HL-60 (cell line): Measurements from ENCODE around the gene KIRREL2.

Experiments
- DNase-seq, 2 experiments: peaks; one replicate each; pipeline ENCODE4 v3.0.0-alpha.2; 2010 to 2020; ENCODE audit warnings: low read depth in 1 of 2, low spot score in 1 of 2
- H3K27ac ChIP-seq: fragments of 250-450 bp; sonication (Bioruptor Pico); replicated peaks from 2 replicates; pipeline ENCODE4 v1.5.1; 2020; ENCODE audit warnings: mild to moderate bottlenecking, moderate library complexity
- H3K27me3 ChIP-seq: fragments of 250-450 bp; sonication (Bioruptor Pico); 2 replicates; pipeline ENCODE4 v1.5.1; 2021; ENCODE audit warnings: mild to moderate bottlenecking, moderate library complexity; ENCODE audit not compliant: insufficient read depth, poor library complexity, severe bottlenecking
- H3K4me3 ChIP-seq: replicated peaks from 2 replicates; pipeline ENCODE4 v1.5.1; 2011; ENCODE audit warnings: mild to moderate bottlenecking, control low read depth, low read length; ENCODE audit not compliant: insufficient read depth
- CTCF ChIP-seq: IDR thresholded peaks from one replicate; pipeline ENCODE4 v1.5.1; 2011; ENCODE audit warnings: low read length, control low read depth, inconsistent platforms; ENCODE audit not compliant: insufficient read depth
- GABPA ChIP-seq: IDR thresholded peaks from 2 replicates; pipeline ENCODE4 v1.6.1; 2012; ENCODE audit warnings: low read depth
- POLR2AphosphoS5 ChIP-seq: IDR thresholded peaks from 2 replicates; pipeline ENCODE4 v1.6.1; 2012; ENCODE audit warnings: low read depth
- REST ChIP-seq: IDR thresholded peaks from 2 replicates; pipeline ENCODE4 v1.6.1; 2012; ENCODE audit warnings: low read depth; ENCODE audit not compliant: insufficient replicate concordance
- SPI1 ChIP-seq: IDR thresholded peaks from 2 replicates; pipeline ENCODE4 v1.6.1; 2012; ENCODE audit warnings: low read depth, mild to moderate bottlenecking, borderline replicate concordance

The KIRREL2 gene

GRCh38 chr19:35896643-35897040 is 39.9 kb downstream of the KIRREL2 start:
- no peak for DNase-seq
- TF ChIP-seq POLR2AphosphoS5, result no peak
- no peak for TF ChIP-seq CTCF
- no peak for TF ChIP-seq REST
- no peak for TF ChIP-seq SPI1
- no peak for TF ChIP-seq GABPA
- Histone ChIP-seq H3K27me3 (no peaks in the 10 kb centered on the region), H3K4me3 (no peak overlapping the region), H3K27ac (no peak overlapping the region)

DNA sequence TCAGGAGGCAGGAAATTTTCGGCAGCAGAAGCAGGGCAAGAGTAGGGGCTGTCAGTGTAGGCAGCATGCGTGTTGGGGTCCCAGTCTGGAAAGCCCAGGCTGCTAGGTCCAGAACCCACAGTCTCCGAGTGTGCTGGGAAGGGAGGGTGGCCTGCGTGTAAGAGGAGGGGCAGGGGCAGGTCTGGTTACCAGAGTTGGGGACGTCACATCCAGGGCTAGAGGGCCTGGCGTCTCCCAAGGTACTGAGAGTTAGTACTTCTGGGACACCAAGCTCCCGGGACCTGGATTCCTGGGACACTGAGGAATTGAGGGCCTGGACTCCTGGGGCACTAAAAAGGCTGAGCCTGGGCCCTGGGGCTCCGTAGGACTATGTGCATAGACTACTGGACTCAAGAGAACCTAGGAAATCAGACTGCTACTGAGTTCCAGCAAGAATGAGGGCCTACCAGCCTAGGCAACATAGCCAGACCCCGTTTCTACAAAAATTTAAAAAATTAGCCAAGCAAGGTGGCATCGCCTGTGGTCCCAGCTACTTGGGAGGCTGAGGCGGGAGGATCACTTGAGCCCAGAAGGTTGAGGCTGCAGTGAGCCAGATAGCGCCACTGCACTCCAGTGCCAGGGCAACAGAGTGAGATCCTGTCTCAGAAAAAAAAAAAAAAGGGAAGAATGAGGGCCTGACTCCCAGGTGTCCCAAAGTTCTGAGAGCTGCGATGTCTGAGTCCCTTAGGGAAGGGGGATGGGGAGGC is 41.2 kb downstream of the KIRREL2 start:
- Histone ChIP-seq H3K27me3 (no peaks in the 10 kb centered on the region), H3K27ac (peak overlapping the region; percentile 94), H3K4me3 (peak overlapping the region; percentile 91)
- DNase-seq, result no peak
- no peak for TF ChIP-seq SPI1
- TF ChIP-seq CTCF, result no peak
- TF ChIP-seq GABPA, result no peak
- no peak for TF ChIP-seq REST
- no peak for TF ChIP-seq POLR2AphosphoS5

DNA sequence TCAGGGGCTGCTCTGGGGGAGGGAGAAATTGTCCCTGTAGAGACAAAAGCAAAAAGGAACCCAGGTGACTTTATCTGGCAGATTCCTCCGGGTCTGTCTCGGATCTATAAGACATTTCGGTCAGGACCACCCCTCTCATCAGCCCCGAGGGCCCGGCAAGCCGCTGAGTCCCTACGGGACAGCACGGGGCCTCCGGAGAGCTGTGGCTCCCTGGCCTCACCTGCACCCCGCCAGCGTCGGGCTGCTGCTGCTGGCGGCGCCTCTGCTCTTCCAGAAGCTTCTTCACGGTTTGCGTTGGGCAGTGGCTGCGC is 41.7 kb downstream of the KIRREL2 start:
- DNase-seq, result no peak
- H3K27me3 ChIP-seq, result no peaks in the 10 kb centered on the region
- TF ChIP-seq POLR2AphosphoS5, result no peak
- no peak for TF ChIP-seq SPI1
- no peak for TF ChIP-seq CTCF
- TF ChIP-seq REST, result no peak
- TF ChIP-seq GABPA, result no peak
- H3K4me3 ChIP-seq, result peak overlapping the region; percentile 91
- H3K27ac ChIP-seq, result peak overlapping the region; percentile 94
